Parathyroid adenoma (tissue), 2 donors: ENCODE results near the gene LCOR.
"Not testable (repeated sequence)": the region's sequence is repeated elsewhere in the genome, so short reads cannot be mapped to it uniquely, and the experiment has no call there.

Experiments
- H2AFZ ChIP-seq: fragments of 300-600 bp; sonication (generic); one replicate; pipeline ENCODE4 v1.7.0; 2017; ENCODE audit warnings: antibody characterized with exemption, mild to moderate bottlenecking
- H3K27ac ChIP-seq: fragments of 300-600 bp; sonication (generic); one replicate; pipeline ENCODE4 v1.7.0; 2017
- H3K27me3 ChIP-seq: fragments of 300-600 bp; sonication (generic); one replicate; pipeline ENCODE4 v1.7.0; 2017; ENCODE audit warnings: low read length; ENCODE audit not compliant: control insufficient read depth, insufficient read depth
- H3K36me3 ChIP-seq: fragments of 300-600 bp; sonication (generic); one replicate; pipeline ENCODE4 v1.7.0; 2017; ENCODE audit warnings: low read length; ENCODE audit not compliant: control insufficient read depth, insufficient read depth
- H3K4me1 ChIP-seq: fragments of 300-600 bp; sonication (generic); one replicate; pipeline ENCODE4 v1.7.0; 2017; ENCODE audit warnings: control low read depth
- H3K4me2 ChIP-seq: fragments of 300-600 bp; sonication (generic); one replicate; pipeline ENCODE4 v1.7.0; 2017; ENCODE audit warnings: low read length
- H3K4me3 ChIP-seq: fragments of 300-600 bp; sonication (generic); one replicate; pipeline ENCODE4 v1.7.0; 2017; ENCODE audit warnings: low read depth, low read length
- H3K79me2 ChIP-seq: fragments of 300-600 bp; sonication (generic); one replicate; pipeline ENCODE4 v1.7.0; 2017; ENCODE audit warnings: control low read depth
- H3K9ac ChIP-seq: fragments of 300-600 bp; sonication (generic); one replicate; pipeline ENCODE4 v1.7.0; 2017; ENCODE audit warnings: mild to moderate bottlenecking
- H3K9me3 ChIP-seq: fragments of 300-600 bp; sonication (generic); one replicate; pipeline ENCODE4 v1.7.0; 2017; ENCODE audit warnings: low read length; ENCODE audit not compliant: control insufficient read depth
- TF ChIP-seq, protein P1 (sequence below): fragments of 300-600 bp; sonication (generic); IDR thresholded peaks from one replicate; pipeline ENCODE4 v1.7.0; 2017; ENCODE audit warnings: antibody characterized with exemption, mild to moderate bottlenecking
- donor health status: primary hyperparathyroidism.

The LCOR gene

DNA sequence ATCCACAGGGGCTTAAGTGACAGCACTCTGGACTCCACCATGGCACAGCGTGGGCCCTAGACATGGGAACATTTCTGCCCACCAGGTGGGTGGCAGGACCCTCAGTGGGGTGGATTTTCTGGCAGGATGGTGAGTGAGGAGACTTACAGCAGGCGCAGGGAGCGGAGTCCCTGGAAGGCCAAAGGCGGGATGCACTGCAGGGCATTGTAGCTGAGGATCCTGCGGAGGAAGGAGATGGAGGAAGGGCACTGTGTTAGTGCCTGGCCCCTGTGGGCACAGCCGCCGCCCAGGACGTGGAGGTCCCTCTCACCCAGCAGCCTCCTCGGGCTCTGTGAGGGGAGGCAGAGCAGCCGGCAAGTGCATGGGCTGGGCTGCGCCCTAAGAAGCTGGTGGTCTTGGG is 199.4 kb downstream of the LCOR start:
- H3K4me2 ChIP-seq, result no peak overlapping the region

DNA sequence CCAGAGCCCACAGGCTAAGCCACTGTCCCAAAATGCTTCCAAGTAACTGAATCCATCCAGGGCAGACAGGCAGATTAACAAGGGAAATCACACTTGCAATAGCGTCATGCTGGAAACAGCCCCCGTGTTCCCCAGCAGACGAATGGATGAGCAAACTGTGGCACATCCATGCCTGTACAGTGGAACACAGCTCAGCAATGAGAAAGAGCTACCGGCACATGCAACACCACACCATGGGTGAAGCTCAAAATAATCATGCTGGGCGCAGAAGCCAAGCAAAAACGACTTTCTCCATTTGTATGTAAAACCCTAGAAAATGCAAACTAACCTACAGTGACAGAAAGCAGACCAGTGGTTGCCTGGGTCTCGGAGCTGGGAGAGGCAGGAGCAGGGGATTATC is 200.5 kb downstream of the LCOR start:
- Histone ChIP-seq H3K4me2 (no peak overlapping the region), H3K36me3 (no peaks in the 10 kb centered on the region), H3K4me3 (no peak overlapping the region), H3K9me3 (no peaks in the 10 kb centered on the region), H3K4me1 (no peaks in the 10 kb centered on the region), H3K27me3 (no peaks in the 10 kb centered on the region), H2AFZ (no peak overlapping the region), H3K9ac (no peak overlapping the region), H3K27ac (no peak overlapping the region), H3K79me2 (no peaks in the 10 kb centered on the region)
- TF ChIP-seq, protein P1, sequence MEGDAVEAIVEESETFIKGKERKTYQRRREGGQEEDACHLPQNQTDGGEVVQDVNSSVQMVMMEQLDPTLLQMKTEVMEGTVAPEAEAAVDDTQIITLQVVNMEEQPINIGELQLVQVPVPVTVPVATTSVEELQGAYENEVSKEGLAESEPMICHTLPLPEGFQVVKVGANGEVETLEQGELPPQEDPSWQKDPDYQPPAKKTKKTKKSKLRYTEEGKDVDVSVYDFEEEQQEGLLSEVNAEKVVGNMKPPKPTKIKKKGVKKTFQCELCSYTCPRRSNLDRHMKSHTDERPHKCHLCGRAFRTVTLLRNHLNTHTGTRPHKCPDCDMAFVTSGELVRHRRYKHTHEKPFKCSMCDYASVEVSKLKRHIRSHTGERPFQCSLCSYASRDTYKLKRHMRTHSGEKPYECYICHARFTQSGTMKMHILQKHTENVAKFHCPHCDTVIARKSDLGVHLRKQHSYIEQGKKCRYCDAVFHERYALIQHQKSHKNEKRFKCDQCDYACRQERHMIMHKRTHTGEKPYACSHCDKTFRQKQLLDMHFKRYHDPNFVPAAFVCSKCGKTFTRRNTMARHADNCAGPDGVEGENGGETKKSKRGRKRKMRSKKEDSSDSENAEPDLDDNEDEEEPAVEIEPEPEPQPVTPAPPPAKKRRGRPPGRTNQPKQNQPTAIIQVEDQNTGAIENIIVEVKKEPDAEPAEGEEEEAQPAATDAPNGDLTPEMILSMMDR, result no peak

More for the DNA sequence above, 199.4 kb downstream of the LCOR start:
- Histone ChIP-seq H3K4me1 (no peaks in the 10 kb centered on the region), H3K4me3 (no peak overlapping the region), H3K79me2 (no peaks in the 10 kb centered on the region), H3K9me3 (no peaks in the 10 kb centered on the region), H2AFZ (no peak overlapping the region), H3K27me3 (no peaks in the 10 kb centered on the region), H3K36me3 (no peaks in the 10 kb centered on the region), H3K9ac (no peak overlapping the region), H3K27ac (no peak overlapping the region)
- TF ChIP-seq, protein P1, result no peak

DNA sequence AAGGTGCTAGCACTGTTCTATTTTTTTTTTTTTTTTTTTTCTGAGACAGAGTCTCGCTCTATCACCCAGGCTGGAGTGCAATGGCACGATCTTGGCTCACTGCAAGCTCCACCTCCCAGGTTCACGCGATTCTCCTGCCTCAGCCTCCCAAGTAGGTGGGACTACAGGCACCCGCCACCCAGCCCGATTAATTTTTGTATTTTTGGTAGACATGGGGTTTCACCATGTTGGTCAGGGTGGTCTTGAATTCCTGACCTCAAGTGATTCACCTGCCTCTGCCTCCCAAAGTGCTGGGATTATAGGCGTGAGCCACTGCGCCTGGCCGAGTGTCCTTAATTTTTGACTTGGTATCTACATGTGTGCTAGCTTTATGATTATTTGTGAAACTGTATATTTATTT is 201.7 kb downstream of the LCOR start:
- H3K36me3 ChIP-seq, H2AFZ ChIP-seq, H3K79me2 ChIP-seq, H3K4me3 ChIP-seq, H3K9ac ChIP-seq, H3K9me3 ChIP-seq, H3K4me2 ChIP-seq, H3K4me1 ChIP-seq, H3K27me3 ChIP-seq, H3K27ac ChIP-seq: not testable (repeated sequence)

DNA sequence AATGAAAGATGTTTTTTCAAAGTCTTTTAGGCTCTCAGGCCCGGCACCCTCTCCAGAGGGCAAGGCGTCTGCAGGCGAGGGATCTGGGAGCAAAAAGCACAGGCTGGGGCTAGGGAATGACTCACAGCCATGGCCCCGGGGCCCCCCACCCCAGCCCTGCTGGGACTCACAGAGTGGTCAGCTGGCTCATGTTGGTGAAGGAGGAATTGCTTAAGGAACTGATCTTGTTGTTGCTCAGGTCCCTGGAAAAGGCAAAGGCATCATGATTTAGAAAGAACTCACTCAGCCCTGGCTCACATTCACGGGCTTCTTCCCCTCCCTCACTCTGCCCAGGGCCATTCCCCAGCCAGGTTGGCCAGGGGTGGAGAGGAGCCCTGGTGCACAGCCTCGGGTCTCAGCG is 202.2 kb downstream of the LCOR start:
- no peak overlapping the region for H2AFZ ChIP-seq
- no peak overlapping the region for H3K27ac ChIP-seq
- TF ChIP-seq, protein P1, result no peak

GRCh38 chr10:97034958-97035769 is 203.1 kb downstream of the LCOR start:
- H3K9ac ChIP-seq, result no peak overlapping the region

More for the DNA sequence above, 202.2 kb downstream of the LCOR start:
- Histone ChIP-seq H3K36me3 (no peaks in the 10 kb centered on the region), H3K27me3 (no peaks in the 10 kb centered on the region), H3K4me2 (no peak overlapping the region), H3K9me3 (no peaks in the 10 kb centered on the region), H3K4me3 (no peak overlapping the region), H3K9ac (no peak overlapping the region), H3K79me2 (no peaks in the 10 kb centered on the region), H3K4me1 (no peaks in the 10 kb centered on the region)

More at GRCh38 chr10:97034958-97035769, 203.1 kb downstream of the LCOR start:
- Histone ChIP-seq H3K4me1 (no peaks in the 10 kb centered on the region), H3K27ac (no peak overlapping the region), H3K27me3 (no peaks in the 10 kb centered on the region), H3K4me3 (no peak overlapping the region), H3K36me3 (no peaks in the 10 kb centered on the region), H3K4me2 (no peak overlapping the region), H2AFZ (no peak overlapping the region), H3K79me2 (no peaks in the 10 kb centered on the region), H3K9me3 (no peaks in the 10 kb centered on the region)
- TF ChIP-seq, protein P1, result no peak
